Pancreas (tissue), 10 donors: ENCODE data around the gene USP24. TPM values are rescaled to one million over a fixed set of nuclear protein-coding genes. Genes with fewer than 3 reads are reported as not detected.

Experiments used
- ATAC-seq, 4 donors: fragments of 200-7000 bp; cut with Tn5 transposase; one replicate each; pipeline versions ENCODE4 v1.8.0 to v1.9.1; 2020; ENCODE audit warnings: mild to moderate bottlenecking in 4 of 4, moderate library complexity in 4 of 4
- DNase-seq, 6 donors: peaks; one replicate each; pipeline ENCODE4 v3.0.0-alpha.2; 2020
- FAIRE-seq: peaks from 2 replicates; lab custom pipeline; 2012; peaks lifted over from hg19 to GRCh38; lab: Jason Lieb, UNC
- H3K27ac ChIP-seq, 4 donors: fragments of 200-600 bp; sonication (generic); 1 replicate in 3 of 4; 2 replicates in 1 of 4; pipeline versions ENCODE4 v1.5.0 to v1.8.0; 2020
- H3K27me3 ChIP-seq, 4 donors: fragments of 200-600 bp; one replicate each; pipeline ENCODE4 v1.8.0; 2021
- H3K36me3 ChIP-seq, 3 donors: fragments of 200-600 bp; sonication (generic) in 1 of 3; one replicate each; pipeline versions ENCODE4 v1.5.0 to v1.8.0; 2020 to 2021
- H3K4me1 ChIP-seq, 3 donors: fragments of 200-600 bp; one replicate each; pipeline ENCODE4 v1.8.0; 2021
- H3K4me3 ChIP-seq, 4 donors: fragments of 200-600 bp; sonication (generic) in 2 of 4; one replicate each; pipeline versions ENCODE4 v1.5.0 to v1.8.0; 2020 to 2021
- H3K9me3 ChIP-seq, 4 donors: fragments of 200-600 bp; one replicate each; pipeline ENCODE4 v1.8.0; 2021
- CTCF ChIP-seq, 4 donors: fragments of 200-600 bp; sonication (generic) in 3 of 4; IDR thresholded peaks; one replicate each; pipeline versions ENCODE4 v1.5.0 to v1.8.0; 2021; ENCODE audit warnings: antibody characterized with exemption in 4 of 4
- WGBS, 2 donors: extraction: QIAGEN DNeasy Blood & Tissue Kit; methylation state at CpG; one replicate each; pipeline ENCODE4 v1.1.7; 2013; 5-methylcytosine and 5-hydroxymethylcytosine counted together
- intact Hi-C, 3 donors: fragments of 100-400 bp; cut with DNase I; formaldehyde crosslinking; loops; one replicate each; pipeline versions ENCODE4 v1.11.1 to v1.14.2; 2022
- polyA plus RNA-seq, 2 donors: library from polyadenylated mRNA; stranded (reverse); fragments of 200-250 nt; gene quantifications; one replicate each; pipeline ENCODE4 v1.2.3, GENCODE V29; 2013
- total RNA-seq, 6 donors: library from RNA; stranded (reverse); fragmentation: NEBNext Ultra II Directional in 4 of 6; extraction: Animal tissue kit (Norgen Biotek cat#: 25700) in 4 of 6; gene quantifications; one replicate each; pipeline versions ENCODE4 v1.2.1 to v1.2.4, GENCODE V29; 2021 to 2023
- donor health status: healthy with polysubstance abuse.
- donor health status: DM: no; HTN: no; CAD: no; lungs with moderate emphysema.
- donor health status: DM: no; HTN: no; CAD: no.
- donor health status: control.
- donor health status: control.
- donor health status: Bipolar disorder and iron deficiency.
- donor health status: DM: yes; HTN: yes; CAD: no.
- donor health status: DM: no; HTN: no; CAD: no.
- donor health status: DM: no; HTN: no; CAD: no.
- donor health status: DM: yes; HTN: yes; CAD: no.

Gene USP24
- total and polyA plus RNA-seq, 8 donors = 7.5 to 26.8 (median 14.5) TPM

GRCh38 chr1:55056632-55056992 lies 158.6 kb downstream of the USP24 start:
- H3K9me3 ChIP-seq = no peaks in the 10 kb centered on the region
- intact Hi-C loops = no loop called here
- H3K27me3 ChIP-seq = no peaks in the 10 kb centered on the region
- TF ChIP-seq CTCF (IDR thresholded peaks at IDR 0.05) = no peak
- ATAC-seq (no peak), FAIRE-seq (no peak), DNase-seq (peak in 1 of 6 donors; percentile 8)
- 94 to 98% methylated on average over 20 of the region's 20 CpGs for WGBS, 2 donors
- H3K36me3 ChIP-seq = no peaks in the 10 kb centered on the region
- H3K27ac ChIP-seq = no peak overlapping the region
- no peak overlapping the region for H3K4me3 ChIP-seq
- no peaks in the 10 kb centered on the region for H3K4me1 ChIP-seq

- DNase-seq (peak in 1 of 6 donors; percentile 8), FAIRE-seq (no peak), ATAC-seq (no peak)
- TF ChIP-seq CTCF (IDR thresholded peaks at IDR 0.05) = no peak
- 91 to 92% methylated on average over 42 of the region's 42 CpGs for WGBS, 2 donors
- Histone ChIP-seq H3K4me3 (no peak overlapping the region), H3K4me1 (no peaks in the 10 kb centered on the region), H3K36me3 (no peaks in the 10 kb centered on the region), H3K27ac (no peak overlapping the region), H3K9me3 (no peaks in the 10 kb centered on the region), H3K27me3 (no peaks in the 10 kb centered on the region)
- intact Hi-C loops = no loop called here
Observed at GRCh38 chr1:55055951-55056631, 159.1 kb downstream of the USP24 start.

- no peaks in the 10 kb centered on the region for H3K36me3 ChIP-seq
- DNase-seq (no peak), FAIRE-seq (no peak), ATAC-seq (no peak)
- no peaks in the 10 kb centered on the region for H3K4me1 ChIP-seq
- no peaks in the 10 kb centered on the region for H3K9me3 ChIP-seq
- no peaks in the 10 kb centered on the region for H3K27me3 ChIP-seq
- WGBS, 2 donors = 89% methylated on average over 12 of the region's 12 CpGs
- TF ChIP-seq CTCF (IDR thresholded peaks at IDR 0.05) = no peak
- intact Hi-C loops = no loop called here
- H3K27ac ChIP-seq = no peak overlapping the region
- H3K4me3 ChIP-seq = no peak overlapping the region
Observed at GRCh38 chr1:55055084-55055882, 159.9 kb downstream of the USP24 start.

GRCh38 chr1:55054396-55054795 lies 160.8 kb downstream of the USP24 start:
- intact Hi-C loops = no loop called here
- no peak for ATAC-seq
- H3K36me3 ChIP-seq = no peaks in the 10 kb centered on the region
- H3K4me1 ChIP-seq = no peaks in the 10 kb centered on the region
- no peak overlapping the region for H3K27ac ChIP-seq
- no peaks in the 10 kb centered on the region for H3K9me3 ChIP-seq
- FAIRE-seq = no peak
- 90 to 94% methylated on average over 5 of the region's 5 CpGs for WGBS, 2 donors
- H3K27me3 ChIP-seq = no peaks in the 10 kb centered on the region
- no peak for TF ChIP-seq CTCF (IDR thresholded peaks at IDR 0.05)
- DNase-seq = no peak
- H3K4me3 ChIP-seq = no peak overlapping the region
